HG03469 (cell line): ENCODE results near the gene SPG11.
"Not testable (repeated sequence)": the region's sequence is repeated elsewhere in the genome, so short reads cannot be mapped to it uniquely, and the experiment has no call there.

Source experiments
- ATAC-seq: cut with Tn5 transposase; IDR thresholded peaks from one replicate; pipeline ENCODE4 v1.9.1; 2021; ENCODE audit warnings: mild to moderate bottlenecking, moderate library complexity, moderate number of reproducible peaks; ENCODE audit not compliant: unreplicated experiment

Gene SPG11

DNA sequence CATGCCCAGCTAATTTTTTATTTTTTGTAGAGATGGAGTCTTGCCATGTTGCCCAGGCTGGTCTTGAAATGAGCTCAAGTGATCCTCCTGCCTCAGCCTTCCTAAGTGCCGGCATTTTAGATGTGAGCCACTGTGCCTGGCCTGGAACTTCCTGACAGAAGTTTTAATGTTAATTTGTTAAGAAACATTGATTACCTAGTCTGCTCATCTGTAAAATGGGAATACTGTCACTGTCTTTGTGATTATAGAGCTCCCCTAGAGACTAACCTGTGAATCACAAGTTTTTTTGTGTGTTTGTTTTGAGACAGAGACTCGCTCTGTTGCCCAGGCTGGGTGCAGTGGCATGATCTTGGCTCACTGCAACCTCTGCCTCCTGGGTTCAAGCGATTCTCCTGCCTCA is 130.8 kb downstream of the SPG11 start:
- no peak for ATAC-seq

DNA sequence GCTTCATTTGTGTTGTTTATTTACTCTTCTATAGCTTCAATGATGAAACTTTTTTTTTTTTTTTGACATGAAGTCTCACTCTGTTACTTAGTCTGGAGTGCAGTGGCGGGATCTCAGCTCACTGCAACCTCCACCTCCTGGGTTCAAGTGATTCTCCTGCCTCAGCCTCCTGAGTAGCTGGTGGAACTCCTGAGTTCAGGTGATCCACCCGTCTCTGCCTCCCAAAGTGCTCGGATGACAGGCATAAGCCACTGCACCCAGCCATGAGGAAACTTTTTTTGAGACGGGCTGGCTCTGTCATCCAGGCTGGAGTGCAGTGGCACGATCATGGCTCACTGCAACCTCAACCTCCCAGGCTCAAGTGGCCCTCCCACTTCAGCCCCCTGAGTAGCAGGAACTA is 131.2 kb downstream of the SPG11 start:
- not testable (repeated sequence) for ATAC-seq

DNA sequence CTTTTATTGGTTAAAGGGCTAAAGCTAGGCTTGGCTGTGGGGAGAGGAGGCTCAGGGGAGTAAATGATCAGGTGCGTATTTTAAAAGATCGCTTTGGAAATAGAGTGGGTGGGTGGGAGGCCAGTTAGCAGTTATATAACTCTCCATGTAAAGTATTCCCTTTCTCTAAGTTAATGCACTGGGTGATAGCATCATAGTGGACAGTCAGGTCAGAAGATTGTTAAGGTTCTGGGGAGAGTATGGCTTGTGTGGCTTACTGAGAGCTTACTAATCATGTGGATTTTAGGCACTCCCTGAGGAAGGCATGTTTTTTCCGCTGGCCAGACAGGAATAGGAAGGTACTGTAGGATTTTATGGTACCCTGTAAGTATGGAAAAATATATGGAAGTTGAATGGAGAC is 132.8 kb downstream of the SPG11 start:
- ATAC-seq = no peak

DNA sequence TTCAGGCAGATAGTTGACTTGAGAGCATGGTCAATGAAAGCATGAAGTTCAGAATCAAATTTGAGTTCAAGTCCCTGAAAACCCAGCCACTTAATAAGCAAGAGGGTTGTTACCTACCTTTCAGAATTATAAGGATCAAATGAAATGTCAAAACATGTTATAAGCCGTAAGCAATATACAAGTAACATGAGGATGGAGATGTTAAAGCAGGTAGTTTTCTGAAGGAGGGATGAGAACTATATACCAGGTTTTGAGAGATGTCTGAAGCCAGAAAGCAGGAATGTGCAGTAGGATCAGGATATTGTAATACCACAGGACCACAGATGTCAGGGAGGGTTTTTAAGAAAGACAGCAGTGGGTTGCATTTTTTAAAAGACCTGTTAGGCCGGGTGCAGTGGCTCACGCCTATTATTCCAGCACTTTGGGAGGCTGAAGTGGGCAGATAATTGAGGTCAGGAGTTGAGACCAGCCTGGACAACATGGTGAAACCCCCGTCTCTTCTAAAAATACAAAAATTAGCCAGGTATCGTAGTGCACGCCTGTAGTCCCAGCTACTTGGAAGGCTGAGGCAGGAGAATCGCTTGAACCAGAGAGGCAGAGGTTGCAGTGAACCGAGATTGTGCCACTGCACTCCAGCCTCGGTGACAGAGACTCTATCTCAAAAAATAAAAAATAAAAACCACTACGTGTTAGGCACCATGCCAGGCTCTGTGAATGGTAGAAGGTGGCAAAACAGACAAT is 133.4 kb downstream of the SPG11 start:
- no peak for ATAC-seq

DNA sequence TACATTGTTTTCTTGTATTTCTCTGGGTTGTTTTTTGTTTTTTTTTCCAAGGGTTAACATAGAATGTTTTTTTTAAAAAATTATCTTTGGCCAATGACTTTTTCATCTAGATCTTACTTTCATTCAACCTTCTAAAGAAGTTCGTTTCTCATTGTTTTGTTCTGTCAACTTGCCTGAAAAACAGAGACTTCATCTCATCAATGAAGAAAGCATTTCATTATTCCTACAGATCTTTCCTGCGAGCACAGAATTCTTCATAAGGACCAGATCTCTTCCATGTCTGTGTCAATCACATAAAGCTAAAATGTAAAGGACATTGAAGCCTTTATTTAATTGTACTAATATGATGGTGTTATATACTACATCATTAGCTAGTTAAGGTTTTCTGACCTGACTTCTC is 136.2 kb downstream of the SPG11 start:
- ATAC-seq = no peak

DNA sequence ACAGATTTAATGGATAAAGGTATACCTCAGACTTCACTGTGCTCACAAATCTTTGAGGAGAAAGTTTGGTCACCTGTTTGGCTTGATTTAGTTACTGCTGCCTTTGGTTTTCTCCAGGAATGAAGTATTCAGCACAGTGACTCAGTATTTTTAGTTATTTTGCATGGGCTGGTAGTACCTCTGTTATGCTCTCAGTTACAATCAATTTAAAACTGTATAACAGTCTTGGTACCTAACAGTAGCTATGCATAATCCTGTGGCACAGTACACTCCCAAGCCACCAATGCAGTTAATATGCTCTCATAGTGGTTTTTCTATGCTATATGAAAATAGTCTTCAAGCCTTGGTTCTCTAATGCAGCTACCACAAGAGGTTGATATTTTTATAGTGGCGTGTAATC is 138.4 kb downstream of the SPG11 start:
- no peak for ATAC-seq

DNA sequence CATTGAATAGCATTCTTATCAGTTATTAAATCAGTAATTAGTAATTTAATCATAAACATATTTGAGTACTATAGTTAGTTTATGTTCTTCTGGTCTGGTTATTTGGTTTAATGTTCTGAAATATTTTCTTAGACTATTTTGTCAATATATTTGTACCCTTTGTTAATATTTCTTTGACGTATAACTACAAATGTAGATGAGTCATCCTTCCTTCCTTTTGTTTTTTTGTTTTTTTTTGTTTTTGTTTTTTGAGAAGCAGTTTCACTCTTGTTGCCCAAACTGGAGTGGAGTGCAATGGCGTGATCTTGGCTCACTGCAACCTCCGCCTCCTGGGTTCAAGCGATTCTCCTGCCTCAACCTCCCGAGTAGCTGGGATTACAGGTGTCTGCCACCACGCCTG is 143.9 kb downstream of the SPG11 start:
- ATAC-seq = no peak

DNA sequence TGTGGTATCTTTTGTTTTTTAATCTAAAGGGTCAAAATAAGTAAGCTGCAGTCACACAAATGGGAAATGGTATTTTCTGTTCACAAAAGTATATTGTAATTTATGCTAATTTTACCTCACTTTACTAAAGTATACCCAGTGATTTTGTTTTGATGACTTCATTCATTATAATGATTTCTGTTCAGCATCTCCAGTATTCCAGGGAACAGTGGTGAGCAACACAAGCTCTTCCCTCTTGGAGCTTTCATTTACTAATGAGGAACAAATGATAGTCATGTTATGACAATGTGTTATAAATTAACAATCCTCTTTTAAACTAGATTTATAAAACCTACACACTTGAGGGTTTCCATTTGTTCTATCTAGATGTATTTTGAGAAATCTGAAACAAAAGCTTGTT is 147.0 kb downstream of the SPG11 start:
- ATAC-seq = no peak
